Tibial nerve (tissue), 3 donors: Measurements from ENCODE around the gene CEP128.

Source experiments
- POLR2A ChIP-seq, 2 donors: fragments of 450-650 bp; IDR thresholded peaks; one replicate each; pipeline ENCODE4 v1.6.1; 2017; ENCODE audit warnings: antibody characterized with exemption in 2 of 2, mild to moderate bottlenecking in 2 of 2, moderate library complexity in 2 of 2
- TF ChIP-seq, protein P1 (sequence below), 5 experiments: fragments of 200-600 bp in 3 of 5; fragments of 450-650 bp in 2 of 5; sonication (generic) in 3 of 5; IDR thresholded peaks; one replicate each; pipeline ENCODE4 v1.5.1; 2016 to 2019; ENCODE audit warnings: antibody characterized with exemption in 5 of 5, mild to moderate bottlenecking in 3 of 5, moderate library complexity in 2 of 5

GRCh38 chr14:80564051-80564450, 377.5 kb downstream of the CEP128 start:
- no peak for TF ChIP-seq POLR2A (IDR thresholded peaks at IDR 0.05)
- TF ChIP-seq, protein P1, sequence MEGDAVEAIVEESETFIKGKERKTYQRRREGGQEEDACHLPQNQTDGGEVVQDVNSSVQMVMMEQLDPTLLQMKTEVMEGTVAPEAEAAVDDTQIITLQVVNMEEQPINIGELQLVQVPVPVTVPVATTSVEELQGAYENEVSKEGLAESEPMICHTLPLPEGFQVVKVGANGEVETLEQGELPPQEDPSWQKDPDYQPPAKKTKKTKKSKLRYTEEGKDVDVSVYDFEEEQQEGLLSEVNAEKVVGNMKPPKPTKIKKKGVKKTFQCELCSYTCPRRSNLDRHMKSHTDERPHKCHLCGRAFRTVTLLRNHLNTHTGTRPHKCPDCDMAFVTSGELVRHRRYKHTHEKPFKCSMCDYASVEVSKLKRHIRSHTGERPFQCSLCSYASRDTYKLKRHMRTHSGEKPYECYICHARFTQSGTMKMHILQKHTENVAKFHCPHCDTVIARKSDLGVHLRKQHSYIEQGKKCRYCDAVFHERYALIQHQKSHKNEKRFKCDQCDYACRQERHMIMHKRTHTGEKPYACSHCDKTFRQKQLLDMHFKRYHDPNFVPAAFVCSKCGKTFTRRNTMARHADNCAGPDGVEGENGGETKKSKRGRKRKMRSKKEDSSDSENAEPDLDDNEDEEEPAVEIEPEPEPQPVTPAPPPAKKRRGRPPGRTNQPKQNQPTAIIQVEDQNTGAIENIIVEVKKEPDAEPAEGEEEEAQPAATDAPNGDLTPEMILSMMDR (IDR thresholded peaks at IDR 0.05), result no peak
